ENCODE data around the gene ANGEL2. TPM values are rescaled to one million over a fixed set of nuclear protein-coding genes. Genes with fewer than 3 reads are reported as not detected.

The ANGEL2 gene
- total RNA-seq, 4 donors from 2014 or later, result 23.8 to 53.3 (median 31.2) TPM

DNA sequence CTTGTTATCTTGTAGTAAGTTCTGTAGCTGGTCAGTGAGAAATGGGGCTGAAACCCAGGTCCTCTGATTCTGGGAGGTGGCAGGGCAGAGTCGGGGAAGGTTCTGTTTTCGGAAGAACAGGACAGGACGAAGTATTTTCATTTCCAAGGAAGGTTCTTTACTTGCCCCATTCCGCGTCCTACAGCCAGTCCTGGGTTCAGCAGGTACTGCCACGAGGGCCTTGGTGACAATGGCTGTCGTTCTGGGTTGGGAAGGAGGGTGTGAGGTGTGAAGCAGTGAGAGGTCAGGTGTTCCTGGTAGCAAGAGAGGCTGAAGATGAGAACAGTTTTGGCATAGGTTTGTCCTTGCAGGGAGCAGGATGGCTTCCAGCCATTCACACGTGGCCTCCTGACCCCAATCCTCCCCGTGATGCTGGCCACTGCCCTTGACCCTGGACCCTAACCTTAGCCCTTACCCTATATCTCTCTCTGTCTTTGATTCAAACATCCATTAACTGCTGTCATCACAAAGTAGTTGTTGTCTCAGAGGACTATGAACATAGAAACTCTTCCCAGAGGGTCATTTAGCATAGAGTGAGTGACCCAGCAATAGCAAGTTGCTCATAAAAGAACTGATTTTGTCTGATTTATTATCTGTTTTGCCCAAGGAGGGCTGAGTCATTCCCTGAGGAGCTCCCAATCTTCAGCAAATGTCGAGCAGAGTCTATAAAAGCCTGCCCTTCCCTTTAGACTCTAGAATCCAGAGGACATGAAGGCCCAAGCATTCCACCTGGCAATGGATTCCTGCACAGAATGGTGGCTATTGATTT, 40.4 kb downstream of the ANGEL2 start:
- TF ChIP-seq POLR2A (IDR thresholded peaks at IDR 0.05), result no peak
- TF ChIP-seq, protein P1, sequence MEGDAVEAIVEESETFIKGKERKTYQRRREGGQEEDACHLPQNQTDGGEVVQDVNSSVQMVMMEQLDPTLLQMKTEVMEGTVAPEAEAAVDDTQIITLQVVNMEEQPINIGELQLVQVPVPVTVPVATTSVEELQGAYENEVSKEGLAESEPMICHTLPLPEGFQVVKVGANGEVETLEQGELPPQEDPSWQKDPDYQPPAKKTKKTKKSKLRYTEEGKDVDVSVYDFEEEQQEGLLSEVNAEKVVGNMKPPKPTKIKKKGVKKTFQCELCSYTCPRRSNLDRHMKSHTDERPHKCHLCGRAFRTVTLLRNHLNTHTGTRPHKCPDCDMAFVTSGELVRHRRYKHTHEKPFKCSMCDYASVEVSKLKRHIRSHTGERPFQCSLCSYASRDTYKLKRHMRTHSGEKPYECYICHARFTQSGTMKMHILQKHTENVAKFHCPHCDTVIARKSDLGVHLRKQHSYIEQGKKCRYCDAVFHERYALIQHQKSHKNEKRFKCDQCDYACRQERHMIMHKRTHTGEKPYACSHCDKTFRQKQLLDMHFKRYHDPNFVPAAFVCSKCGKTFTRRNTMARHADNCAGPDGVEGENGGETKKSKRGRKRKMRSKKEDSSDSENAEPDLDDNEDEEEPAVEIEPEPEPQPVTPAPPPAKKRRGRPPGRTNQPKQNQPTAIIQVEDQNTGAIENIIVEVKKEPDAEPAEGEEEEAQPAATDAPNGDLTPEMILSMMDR (IDR thresholded peaks at IDR 0.05), result no peak
- peak in 1 of 2 donors; percentile 46 for DNase-seq (ENCODE audit: low spot score in 2 of 2)
- 89 to 90% methylated on average over 10 of the region's 10 CpGs for WGBS, 2 donors
- H3K4me3 ChIP-seq (ENCODE audit: low read depth, poor library complexity, severe bottlenecking), result no peak overlapping the region
- intact Hi-C loops (cut with DNase I; ENCODE audit: low total_unique reads), result no loop called here

DNA sequence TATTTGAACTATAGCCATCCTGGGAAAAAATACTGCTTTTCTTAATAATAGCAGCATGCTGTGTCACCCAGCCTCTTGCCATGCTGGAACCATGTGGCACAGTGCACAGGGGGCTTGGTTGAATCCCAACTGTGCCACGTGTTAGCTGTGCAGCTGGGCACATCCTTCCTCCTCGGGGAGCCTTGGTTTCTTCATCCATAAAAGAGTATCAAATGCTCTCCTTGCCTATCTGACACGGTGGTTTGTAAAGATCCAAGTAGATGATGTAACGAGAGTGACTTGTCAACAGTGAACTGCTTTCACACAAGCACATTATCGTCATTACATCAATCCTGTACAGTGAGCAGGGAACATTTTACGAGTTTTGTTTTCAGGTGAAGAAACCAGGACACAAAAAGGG, 41.0 kb downstream of the ANGEL2 start:
- WGBS, 2 donors, result 76 to 83% methylated on average over 6 of the region's 6 CpGs
- peak in 1 of 2 donors; percentile 5 for DNase-seq (ENCODE audit: low spot score in 2 of 2)
- no peak overlapping the region for H3K4me3 ChIP-seq (ENCODE audit: low read depth, poor library complexity, severe bottlenecking)
- TF ChIP-seq POLR2A (IDR thresholded peaks at IDR 0.05), result no peak
- TF ChIP-seq, protein P1 (IDR thresholded peaks at IDR 0.05), result no peak
- intact Hi-C loops (cut with DNase I; ENCODE audit: low total_unique reads), result no loop called here

DNA sequence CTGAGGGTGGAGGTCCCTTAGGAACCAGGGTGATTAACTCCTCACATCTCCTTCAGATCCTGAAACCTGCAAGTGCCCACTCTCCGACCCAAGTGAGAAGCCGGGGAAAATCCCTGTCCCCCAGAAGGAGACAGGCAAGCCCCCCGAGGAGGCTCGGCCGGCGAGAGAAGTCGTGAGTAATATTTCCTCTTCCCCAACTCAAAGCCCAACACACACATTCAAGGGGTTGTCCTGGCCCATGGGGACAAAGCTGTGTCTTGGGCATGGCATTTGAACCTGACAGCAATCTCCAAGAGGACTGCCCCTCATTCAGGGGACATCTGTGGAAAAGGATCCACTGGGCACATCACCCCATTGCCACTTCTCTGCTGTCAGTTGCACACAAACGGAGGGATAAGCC, 41.8 kb downstream of the ANGEL2 start:
- TF ChIP-seq POLR2A (IDR thresholded peaks at IDR 0.05), result no peak
- TF ChIP-seq, protein P1 (IDR thresholded peaks at IDR 0.05), result no peak
- 87 to 88% methylated on average over 8 of the region's 8 CpGs for WGBS, 2 donors
- intact Hi-C loops (cut with DNase I; ENCODE audit: low total_unique reads), result no loop called here
- peak in 1 of 2 donors; percentile 53 for DNase-seq (ENCODE audit: low spot score in 2 of 2)
- no peak overlapping the region for H3K4me3 ChIP-seq (ENCODE audit: low read depth, poor library complexity, severe bottlenecking)

DNA sequence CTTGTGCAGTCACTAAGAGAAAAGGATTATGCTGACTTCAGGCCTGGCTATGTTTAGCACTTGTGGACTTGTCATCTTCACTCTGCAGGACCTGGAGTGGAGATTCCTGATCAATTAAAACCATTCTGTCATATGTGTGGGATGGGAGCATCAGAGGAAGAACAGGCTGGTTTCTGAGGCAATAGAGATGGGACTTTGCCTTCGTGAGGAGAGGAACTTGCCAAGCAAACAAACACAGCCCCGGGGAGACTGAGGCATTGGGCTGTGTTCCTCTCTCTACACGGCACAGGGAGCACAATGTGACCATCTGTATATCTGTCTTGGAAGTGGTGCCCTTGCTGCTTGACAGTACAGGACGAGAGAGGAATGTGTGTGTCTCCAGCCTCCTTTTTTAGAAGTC, 42.2 kb downstream of the ANGEL2 start:
- no peak overlapping the region for H3K4me3 ChIP-seq (ENCODE audit: low read depth, poor library complexity, severe bottlenecking)
- TF ChIP-seq, protein P1 (IDR thresholded peaks at IDR 0.05), result no peak
- no peak for TF ChIP-seq POLR2A (IDR thresholded peaks at IDR 0.05)
- 92 to 97% methylated on average over 4 of the region's 4 CpGs for WGBS, 2 donors
- peak in 1 of 2 donors; percentile 56 for DNase-seq (ENCODE audit: low spot score in 2 of 2)
- intact Hi-C loops (cut with DNase I; ENCODE audit: low total_unique reads), result no loop called here

DNA sequence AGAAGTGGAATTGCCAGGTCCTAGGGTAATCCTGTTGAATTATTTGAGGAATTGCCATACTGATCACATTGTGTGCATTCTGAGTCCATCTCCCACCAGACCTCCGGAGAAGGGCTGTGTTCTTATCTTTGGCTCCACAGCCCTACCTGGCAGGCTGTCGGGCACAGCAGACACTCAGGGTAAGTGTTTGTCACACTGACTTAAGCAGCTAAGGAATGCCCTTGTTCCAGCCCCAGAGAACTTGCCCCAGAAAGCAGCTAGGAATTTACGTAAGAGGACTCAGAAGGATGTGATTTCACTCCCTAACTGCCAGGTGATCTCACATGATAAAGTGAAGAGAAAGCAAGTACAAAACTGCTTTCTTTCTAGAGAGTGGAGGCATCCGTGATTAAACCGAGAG, 44.4 kb downstream of the ANGEL2 start:
- H3K4me3 ChIP-seq (ENCODE audit: low read depth, poor library complexity, severe bottlenecking), result no peak overlapping the region
- intact Hi-C loops (cut with DNase I; ENCODE audit: low total_unique reads), result no loop called here
- TF ChIP-seq, protein P1 (IDR thresholded peaks at IDR 0.05), result no peak
- no peak for TF ChIP-seq POLR2A (IDR thresholded peaks at IDR 0.05)
- no peak for DNase-seq (ENCODE audit: low spot score in 2 of 2)
- WGBS, 2 donors, result 95 to 96% methylated on average over 5 of the region's 5 CpGs

Measured in lower leg skin (tissue), 4 donors.